ENCODE data around the gene ZKSCAN3.

GRCh38 chr6:28402197-28402596, 52.5 kb downstream of the ZKSCAN3 start:
- TF ChIP-seq CTCF (IDR thresholded peaks at IDR 0.05; ENCODE audit: insufficient read depth, low read length) (no peak), REST (IDR thresholded peaks at IDR 0.05; ENCODE audit: insufficient replicate concordance, low read depth) (no peak), POLR2AphosphoS5 (IDR thresholded peaks at IDR 0.05; ENCODE audit: low read depth) (no peak)

Measured in HL-60 (cell line).